WTC11 (cell line): ENCODE results near the gene TTC33.

Source experiments
- ATF2 ChIP-seq: sonication (generic); formaldehyde crosslinking; IDR thresholded peaks from 2 replicates; pipeline ENCODE4 v1.8.1; 2022; ENCODE audit warnings: low read depth, missing genetic modification reagents, borderline replicate concordance
- MAX ChIP-seq: sonication (generic); formaldehyde crosslinking; IDR thresholded peaks from 2 replicates; pipeline ENCODE4 v1.8.0; 2022; ENCODE audit warnings: mild to moderate bottlenecking, missing genetic modification reagents

GRCh38 chr5:40568548-40568947, 187.2 kb downstream of the TTC33 start:
- TF ChIP-seq ATF2 (no peak), MAX (CRISPR knock-in tag) (no peak)
